Sigmoid colon (tissue), 7 donors: Measurements from ENCODE around the gene QSOX1. TPM values are rescaled to one million over a fixed set of nuclear protein-coding genes. Genes with fewer than 3 reads are reported as not detected.

Experiments used
- DNase-seq: peaks from one replicate; pipeline ENCODE4 v3.0.0-alpha.2; 2019
- H3K27ac ChIP-seq, 4 donors: fragments of 200-600 bp; sonication (generic); one replicate each; pipeline ENCODE4 v1.5.1; 2016 to 2019; ENCODE audit warnings: mild to moderate bottlenecking in 1 of 4
- H3K27me3 ChIP-seq, 3 donors: fragments of 200-600 bp; sonication (generic); one replicate each; pipeline ENCODE4 v1.5.1; 2019; ENCODE audit warnings: mild to moderate bottlenecking in 1 of 3
- H3K36me3 ChIP-seq, 4 donors: fragments of 200-600 bp; sonication (generic); one replicate each; pipeline ENCODE4 v1.5.1; 2016 to 2019
- H3K4me1 ChIP-seq, 4 donors: fragments of 200-600 bp; sonication (generic); one replicate each; pipeline ENCODE4 v1.5.1; 2017 to 2019
- H3K4me3 ChIP-seq, 4 donors: fragments of 200-600 bp; sonication (generic); one replicate each; pipeline ENCODE4 v1.5.1; 2017 to 2019; ENCODE audit warnings: mild to moderate bottlenecking in 2 of 4, moderate library complexity in 1 of 4
- H3K9me3 ChIP-seq, 4 donors: fragments of 200-600 bp in 3 of 4; sonication (generic) in 3 of 4; one replicate each; pipeline versions ENCODE4 v1.5.1 to v1.6.1; 2013 to 2019
- CTCF ChIP-seq, 4 experiments: fragments of 450-650 bp in 3 of 4; fragments of 200-600 bp in 1 of 4; IDR thresholded peaks; one replicate each; pipeline ENCODE4 v1.5.1; 2016 to 2019; ENCODE audit warnings: antibody characterized with exemption in 4 of 4, mild to moderate bottlenecking in 3 of 4, moderate library complexity in 2 of 4
- EP300 ChIP-seq, 4 donors: sonication (generic); formaldehyde crosslinking; IDR thresholded peaks; one replicate each; pipeline ENCODE4 v1.6.1; 2017; ENCODE audit warnings: antibody characterized with exemption in 4 of 4
- POLR2A ChIP-seq, 2 donors: fragments of 450-650 bp; IDR thresholded peaks; one replicate each; pipeline ENCODE4 v1.6.1; 2016; ENCODE audit warnings: antibody characterized with exemption in 2 of 2, mild to moderate bottlenecking in 2 of 2, moderate library complexity in 2 of 2
- POLR2AphosphoS5 ChIP-seq, 4 donors: sonication (generic); formaldehyde crosslinking; IDR thresholded peaks; one replicate each; pipeline ENCODE4 v1.6.1; 2017; ENCODE audit warnings: antibody characterized with exemption in 4 of 4
- WGBS, 2 donors: extraction: QIAGEN DNeasy Blood & Tissue Kit; methylation state at CpG; one replicate each; pipeline ENCODE4 v1.1.7; 2013; 5-methylcytosine and 5-hydroxymethylcytosine counted together
- intact Hi-C: fragments of 100-400 bp; cut with DNase I; formaldehyde crosslinking; loops from one replicate; pipeline ENCODE4 v1.15.1; 2023
- polyA plus RNA-seq, 3 donors: library from polyadenylated mRNA; stranded (reverse); fragments of 200-250 nt; gene quantifications; one replicate each; pipeline ENCODE4 v1.2.3, GENCODE V29; 2013
- total RNA-seq, 4 donors: library from RNA; depleted of rRNA; stranded (reverse); fragments of >200 nt; gene quantifications; one replicate each; pipeline ENCODE4 v1.1.0, GENCODE V29; 2016
- donor health status: healthy with polysubstance abuse.
- donor health status: Bipolar disorder and iron deficiency.
- donor health status: healthy.

Gene QSOX1
- total and polyA plus RNA-seq, 7 donors = 26.4 to 175 (median 71.9) TPM

- 94% methylated on average over 7 of the region's 7 CpGs for WGBS, 2 donors
- no peaks in the 10 kb centered on the region for H3K36me3 ChIP-seq
- DNase-seq = peak; percentile 52
Observed at GRCh38 chr1:180248176-180248575, 93.5 kb downstream of the QSOX1 start.

GRCh38 chr1:180248731-180249681, 94.3 kb downstream of the QSOX1 start:
- WGBS, 2 donors = 70 to 80% methylated on average over 11 of the region's 11 CpGs
- peaks cover 8 to 39% (median 20%) of the 10 kb centered on the region in 3 donors for H3K27me3 ChIP-seq
- no peaks in the 10 kb centered on the region for H3K9me3 ChIP-seq
- no peaks in the 10 kb centered on the region for H3K36me3 ChIP-seq
- no peak overlapping the region for H3K4me3 ChIP-seq
- TF ChIP-seq POLR2AphosphoS5 (IDR thresholded peaks at IDR 0.05) = no peak
- TF ChIP-seq POLR2A (IDR thresholded peaks at IDR 0.05) = no peak
- no peak for TF ChIP-seq CTCF (IDR thresholded peaks at IDR 0.05)
- no peak for TF ChIP-seq EP300 (IDR thresholded peaks at IDR 0.05)
- no peak overlapping the region for H3K27ac ChIP-seq
- intact Hi-C loops = no loop called here
- no peaks in the 10 kb centered on the region for H3K4me1 ChIP-seq
- DNase-seq = peak; percentile 53

More at GRCh38 chr1:180248176-180248575, 93.5 kb downstream of the QSOX1 start:
- no peaks in the 10 kb centered on the region for H3K4me1 ChIP-seq
- H3K27ac ChIP-seq = no peak overlapping the region
- H3K4me3 ChIP-seq = no peak overlapping the region
- TF ChIP-seq CTCF (IDR thresholded peaks at IDR 0.05) (no peak), POLR2A (IDR thresholded peaks at IDR 0.05) (no peak), POLR2AphosphoS5 (IDR thresholded peaks at IDR 0.05) (no peak)
- intact Hi-C loops = no loop called here
- no peaks in the 10 kb centered on the region for H3K9me3 ChIP-seq
- peaks cover 3 to 32% (median 12%) of the 10 kb centered on the region in 3 donors for H3K27me3 ChIP-seq

- Histone ChIP-seq H3K4me3 (no peak overlapping the region), H3K9me3 (no peaks in the 10 kb centered on the region), H3K36me3 (no peaks in the 10 kb centered on the region), H3K4me1 (no peaks in the 10 kb centered on the region), H3K27ac (no peak overlapping the region), H3K27me3 (peaks cover 15 to 43% (median 27%) of the 10 kb centered on the region in 3 donors)
- DNase-seq = peak; percentile 41
- no peak for TF ChIP-seq POLR2AphosphoS5 (IDR thresholded peaks at IDR 0.05)
- no peak for TF ChIP-seq EP300 (IDR thresholded peaks at IDR 0.05)
- no peak for TF ChIP-seq POLR2A (IDR thresholded peaks at IDR 0.05)
- TF ChIP-seq CTCF (IDR thresholded peaks at IDR 0.05) = no peak
- intact Hi-C loops = loop anchor here (5.0 kb wide), 1 partner anchor 232 kb away; no protein-coding TSS in a partner anchor
- 67 to 88% methylated on average over 13 of the region's 13 CpGs for WGBS, 2 donors
Observed at GRCh38 chr1:180249725-180250498, 95.2 kb downstream of the QSOX1 start.

- intact Hi-C loops = loop anchor here (5.0 kb wide), 1 partner anchor 232 kb away; no protein-coding TSS in a partner anchor
- no peak for DNase-seq
- H3K36me3 ChIP-seq = no peaks in the 10 kb centered on the region
- H3K27me3 ChIP-seq = peaks cover 15 to 44% (median 27%) of the 10 kb centered on the region in 3 donors
- H3K4me3 ChIP-seq = no peak overlapping the region
- no peaks in the 10 kb centered on the region for H3K4me1 ChIP-seq
- TF ChIP-seq EP300 (IDR thresholded peaks at IDR 0.05) = no peak
- no peak for TF ChIP-seq POLR2A (IDR thresholded peaks at IDR 0.05)
- no peak for TF ChIP-seq CTCF (IDR thresholded peaks at IDR 0.05)
- TF ChIP-seq POLR2AphosphoS5 (IDR thresholded peaks at IDR 0.05) = no peak
- H3K27ac ChIP-seq = no peak overlapping the region
- H3K9me3 ChIP-seq = no peaks in the 10 kb centered on the region
- 80 to 90% methylated on average over 7 of the region's 7 CpGs for WGBS, 2 donors
Observed at GRCh38 chr1:180250499-180250770, 95.8 kb downstream of the QSOX1 start.
